ENCODE data around the gene KRTAP5-4.
"Not testable (repeated sequence)": the region's sequence is repeated elsewhere in the genome, so short reads cannot be mapped to it uniquely, and the experiment has no call there.

The KRTAP5-4 gene

DNA sequence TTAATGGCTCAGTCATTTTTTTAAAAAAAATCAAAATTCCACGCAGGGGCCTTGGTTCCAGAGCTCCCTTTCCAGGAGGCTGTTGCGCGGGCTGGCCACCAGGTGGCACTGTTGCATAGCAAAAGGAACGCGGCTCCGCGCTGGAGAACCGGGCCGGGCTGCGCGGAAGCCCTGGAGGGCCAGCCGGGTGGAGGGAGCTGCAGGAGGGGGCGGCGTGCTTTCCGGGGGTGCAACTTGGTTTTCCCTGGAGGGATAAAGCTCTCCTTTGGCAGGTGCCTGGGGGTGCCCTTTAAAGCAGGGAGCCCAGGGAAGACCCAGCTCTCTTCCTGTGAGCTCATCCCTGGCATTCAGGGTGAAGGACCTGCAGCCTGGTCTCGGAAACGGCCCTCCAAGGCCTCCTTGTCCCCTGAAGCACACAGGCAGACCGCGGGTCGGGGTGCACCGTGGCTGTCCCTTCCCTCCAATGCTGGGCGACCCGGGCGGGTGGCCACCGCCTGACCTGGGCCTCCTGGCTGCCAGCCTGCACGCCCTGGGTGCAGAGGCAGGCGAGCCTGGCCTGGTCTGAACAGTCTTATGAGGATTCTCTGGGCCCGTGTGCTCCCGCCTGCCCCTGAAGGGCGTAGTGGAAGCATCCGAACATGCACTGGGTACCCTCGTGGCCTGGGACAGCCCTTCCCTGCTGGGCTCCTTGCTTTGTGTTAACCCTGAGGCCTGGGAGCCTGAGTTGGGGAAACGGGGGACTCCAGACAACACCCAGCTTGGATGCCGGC lies 31.0 kb upstream of the KRTAP5-4 start:
- peak; percentile 95 for DNase-seq (ENCODE audit: low spot score)

DNA sequence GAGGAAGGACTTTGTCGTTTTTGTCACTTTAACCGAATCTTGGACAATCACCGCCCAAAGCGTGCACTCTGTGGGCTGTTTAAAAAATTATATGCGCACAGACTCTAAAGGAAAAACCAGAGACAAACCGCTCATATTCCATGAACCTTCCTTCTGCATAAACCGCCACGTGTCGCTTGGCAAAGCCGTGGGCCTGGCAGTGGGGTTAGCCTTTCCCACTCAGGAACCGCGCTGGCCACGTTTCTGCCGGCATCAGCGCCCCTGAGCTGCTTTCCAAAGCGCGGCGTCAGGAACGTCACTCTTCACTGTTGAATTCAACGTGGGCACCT lies 30.5 kb upstream of the KRTAP5-4 start:
- no peak for DNase-seq (ENCODE audit: low spot score)

DNA sequence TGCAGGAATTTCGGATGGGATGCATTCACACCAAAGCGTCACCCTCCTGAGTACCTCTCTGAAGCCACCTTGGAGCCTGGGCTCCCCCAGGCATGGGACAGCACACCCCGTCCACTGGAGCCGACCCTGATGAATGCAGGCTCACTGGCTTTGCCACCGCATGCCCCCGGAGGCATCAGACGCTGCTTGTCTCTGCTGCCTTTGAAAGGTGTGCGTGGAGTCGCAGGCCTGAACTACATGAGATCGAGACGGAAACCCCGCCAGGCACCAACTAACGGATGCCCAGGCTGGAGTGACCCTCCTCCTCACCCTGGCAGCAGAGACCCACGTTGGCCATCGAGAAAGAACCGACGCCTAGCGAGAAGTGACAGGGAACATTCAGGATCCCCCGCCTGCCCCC lies 30.1 kb upstream of the KRTAP5-4 start:
- DNase-seq (ENCODE audit: low spot score): no peak

DNA sequence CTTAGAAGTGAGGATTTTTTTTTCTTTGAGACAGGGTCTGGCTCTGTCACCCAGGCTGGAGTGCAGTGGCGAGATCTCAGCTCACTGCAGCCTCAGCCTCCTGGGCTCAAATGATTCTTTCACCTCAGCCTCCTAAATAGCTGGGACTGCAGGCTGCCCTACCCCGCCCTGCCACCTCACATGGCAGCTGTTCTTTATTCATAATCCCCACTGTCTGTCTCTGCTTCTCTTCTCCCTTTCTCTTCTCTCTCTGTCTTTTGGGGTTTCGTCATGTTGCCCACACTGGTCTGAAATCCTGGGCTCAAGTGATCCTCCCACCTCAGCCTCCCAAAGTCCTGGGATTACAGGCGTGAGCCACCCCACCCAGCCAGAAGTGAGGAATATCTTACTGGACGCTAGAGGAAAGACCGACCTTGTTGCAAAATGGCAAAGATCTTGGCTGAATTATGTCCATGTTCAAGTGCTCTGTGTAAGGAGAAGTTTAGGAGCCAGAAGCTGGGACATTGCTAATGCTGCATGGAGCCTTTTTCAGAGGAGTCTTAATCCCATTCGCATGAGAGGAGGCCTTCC lies 29.6 kb upstream of the KRTAP5-4 start:
- DNase-seq (ENCODE audit: low spot score): no peak

DNA sequence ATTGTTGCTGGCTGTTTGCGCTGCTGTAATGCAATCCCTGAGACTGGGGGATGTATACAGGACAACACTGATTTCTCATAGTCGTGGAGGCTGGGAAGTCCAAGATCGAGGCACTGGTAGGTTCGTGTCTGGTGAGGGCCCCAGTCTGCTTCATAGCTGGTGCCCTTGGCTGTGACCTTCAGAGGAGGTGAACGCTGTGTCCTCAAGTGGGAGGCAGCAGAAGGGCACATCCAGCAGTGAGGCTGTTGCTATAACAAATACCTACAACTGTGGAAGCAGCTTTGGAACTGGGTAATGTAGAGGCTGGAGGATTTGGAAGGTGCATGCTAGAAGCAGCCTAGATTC lies 29.0 kb upstream of the KRTAP5-4 start:
- DNase-seq (ENCODE audit: low spot score): no peak

DNA sequence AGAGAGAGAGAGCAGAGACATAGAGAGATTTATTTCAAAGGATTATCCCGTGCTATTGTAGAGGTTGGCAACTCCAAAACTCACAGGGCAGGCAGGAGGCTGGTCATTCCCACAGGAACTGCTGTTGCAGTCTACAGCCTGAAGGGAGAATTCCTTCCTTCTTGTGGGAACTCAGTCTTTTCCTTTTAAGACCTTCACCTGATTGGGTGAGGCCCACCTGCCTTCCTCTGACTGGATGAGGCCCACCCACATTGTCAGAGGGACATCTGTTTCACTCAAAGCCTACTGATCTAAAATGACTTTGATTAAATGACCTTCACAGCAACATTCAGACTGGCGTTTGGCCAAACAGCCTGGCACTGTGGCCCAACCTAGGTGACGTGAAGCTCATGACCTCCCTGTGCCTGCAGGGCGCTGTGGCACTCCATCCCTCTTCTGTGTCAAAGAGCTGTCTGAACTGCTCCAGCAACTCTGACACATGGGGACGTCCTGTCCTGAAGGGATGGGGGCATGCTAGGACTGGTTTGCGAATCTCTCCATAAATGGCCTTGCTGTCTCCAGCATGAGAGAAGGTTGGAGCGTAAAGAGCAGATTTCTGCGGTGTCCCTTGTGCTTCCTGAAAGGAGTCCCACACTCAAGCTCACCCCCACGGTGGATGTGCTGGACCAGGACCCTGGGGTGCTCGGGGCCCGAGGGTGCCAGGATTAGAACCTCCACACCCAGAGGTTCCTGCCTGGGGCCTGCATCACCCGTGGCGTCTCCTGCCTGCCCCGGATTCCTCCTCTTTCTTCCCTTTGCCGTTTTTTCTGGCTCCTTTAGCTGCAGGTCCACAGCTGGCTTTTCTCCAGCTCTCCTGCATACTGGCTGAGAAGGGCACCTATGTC lies 28.3 kb upstream of the KRTAP5-4 start:
- no peak for DNase-seq (ENCODE audit: low spot score)

DNA sequence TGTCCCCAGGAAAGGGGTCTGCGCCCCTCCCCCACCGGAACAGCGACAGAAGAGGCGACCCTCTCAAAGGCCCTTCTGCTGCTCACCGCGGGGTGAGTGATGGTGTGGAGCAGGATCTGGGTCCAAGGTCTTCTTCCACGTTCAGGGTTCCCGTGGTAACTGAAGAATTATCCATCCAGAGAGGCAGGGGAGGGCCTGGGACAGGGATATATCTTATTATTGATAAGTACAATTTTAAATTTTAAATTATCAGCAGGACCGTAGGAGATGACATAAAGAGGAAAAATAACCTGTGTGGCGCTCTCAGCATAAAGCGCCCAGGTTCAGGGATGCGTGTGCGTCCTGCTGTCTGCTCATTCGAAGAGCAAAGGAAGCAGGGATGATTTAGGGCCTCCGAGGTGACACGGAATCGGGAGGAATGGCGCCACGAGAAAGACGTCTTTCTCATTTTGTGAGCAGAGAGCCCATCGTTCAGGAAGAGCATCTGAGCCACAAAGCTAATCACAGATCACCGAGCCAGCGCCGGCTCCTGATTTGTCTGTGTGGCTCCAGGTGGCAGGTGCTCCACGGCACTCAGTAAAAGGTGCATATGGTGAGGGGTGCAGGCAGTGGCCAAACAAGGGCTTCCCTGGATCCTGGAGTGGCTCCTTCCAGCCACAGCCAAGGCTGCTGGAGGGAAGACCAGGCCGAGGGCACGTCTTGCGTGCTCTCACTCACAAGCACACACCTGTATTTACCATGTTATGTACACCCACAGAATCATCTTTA lies 26.9 kb upstream of the KRTAP5-4 start:
- DNase-seq (ENCODE audit: low spot score): no peak

DNA sequence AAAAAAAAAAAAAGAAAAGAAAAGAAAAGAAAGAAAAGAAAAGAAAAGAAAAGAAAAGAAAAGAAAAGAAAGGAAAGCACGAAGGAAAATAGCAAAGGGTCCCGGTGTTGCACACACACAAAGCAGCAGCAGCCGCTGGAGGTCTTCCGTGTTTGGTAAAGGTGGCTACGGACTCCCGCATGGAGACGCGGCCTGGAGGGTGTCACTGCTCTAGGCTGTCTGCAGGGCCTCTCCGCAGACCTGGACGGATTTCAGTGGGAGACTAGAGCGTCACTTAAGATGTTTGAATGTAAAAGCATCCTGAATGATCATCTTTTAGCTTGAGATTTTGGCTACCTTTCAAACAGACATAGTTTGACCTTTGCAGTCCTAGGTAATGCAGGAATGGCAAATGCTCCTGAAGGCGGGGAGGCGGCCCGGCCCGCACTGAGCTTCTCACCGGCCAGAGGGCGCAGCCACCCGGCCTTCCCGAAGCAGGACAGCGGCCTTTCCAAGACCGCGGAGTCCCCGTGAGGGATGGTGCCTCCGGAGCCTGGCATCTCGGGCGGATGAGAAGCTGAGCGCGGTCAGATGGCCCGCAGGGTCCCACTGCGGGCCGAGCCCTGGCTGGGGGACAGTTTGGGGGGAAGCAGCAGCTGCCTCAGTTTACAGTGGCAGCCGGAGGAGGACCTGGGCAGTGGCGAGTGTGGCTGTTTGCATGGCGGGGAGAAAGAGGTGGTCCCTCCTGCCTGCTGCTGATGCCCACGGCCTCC lies 26.1 kb upstream of the KRTAP5-4 start:
- no peak for DNase-seq (ENCODE audit: low spot score)

DNA sequence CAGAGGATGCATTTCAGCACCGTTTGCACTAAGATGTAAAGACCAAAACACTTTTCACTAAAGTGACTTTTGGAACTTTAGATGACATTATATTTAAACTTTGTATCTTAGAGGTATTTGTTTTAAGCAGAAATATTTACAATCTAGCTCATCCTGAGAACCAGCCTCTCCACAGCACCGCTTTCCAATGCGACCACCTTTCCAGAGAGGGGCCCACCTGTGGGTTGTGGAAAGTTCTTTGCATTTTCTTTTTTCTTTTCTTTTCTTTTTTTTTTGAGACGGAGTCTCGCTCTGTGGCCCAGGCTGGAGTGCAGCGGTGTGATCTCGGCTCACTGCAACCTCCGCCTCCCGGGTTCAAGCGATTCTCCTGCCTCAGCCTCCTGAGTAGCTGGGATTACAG lies 24.6 kb upstream of the KRTAP5-4 start:
- not testable (repeated sequence) for DNase-seq (ENCODE audit: low spot score)

DNA sequence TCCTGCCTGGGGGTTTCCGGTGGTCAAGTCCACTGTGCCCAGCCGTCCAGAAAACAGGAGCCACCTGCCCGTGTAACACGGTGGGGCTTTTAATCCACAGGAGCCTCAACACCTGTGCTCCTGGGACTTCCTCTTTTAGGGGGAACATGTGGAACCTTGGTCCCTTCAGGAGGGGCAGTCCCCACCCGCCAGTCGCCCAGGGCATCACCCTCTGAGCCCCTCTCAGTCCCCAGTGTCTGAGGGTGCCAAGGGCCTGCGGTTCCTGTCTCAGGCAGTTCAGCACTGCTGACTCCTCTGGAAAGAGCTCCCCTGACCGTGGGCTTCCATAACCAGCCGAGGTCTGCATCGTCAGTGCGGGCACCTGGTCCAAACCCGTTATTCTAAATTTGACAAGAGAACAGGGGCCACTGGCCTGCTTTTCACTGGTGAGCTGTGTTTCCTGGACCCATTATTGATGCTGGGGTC lies 23.5 kb upstream of the KRTAP5-4 start:
- DNase-seq (ENCODE audit: low spot score): no peak

DNA sequence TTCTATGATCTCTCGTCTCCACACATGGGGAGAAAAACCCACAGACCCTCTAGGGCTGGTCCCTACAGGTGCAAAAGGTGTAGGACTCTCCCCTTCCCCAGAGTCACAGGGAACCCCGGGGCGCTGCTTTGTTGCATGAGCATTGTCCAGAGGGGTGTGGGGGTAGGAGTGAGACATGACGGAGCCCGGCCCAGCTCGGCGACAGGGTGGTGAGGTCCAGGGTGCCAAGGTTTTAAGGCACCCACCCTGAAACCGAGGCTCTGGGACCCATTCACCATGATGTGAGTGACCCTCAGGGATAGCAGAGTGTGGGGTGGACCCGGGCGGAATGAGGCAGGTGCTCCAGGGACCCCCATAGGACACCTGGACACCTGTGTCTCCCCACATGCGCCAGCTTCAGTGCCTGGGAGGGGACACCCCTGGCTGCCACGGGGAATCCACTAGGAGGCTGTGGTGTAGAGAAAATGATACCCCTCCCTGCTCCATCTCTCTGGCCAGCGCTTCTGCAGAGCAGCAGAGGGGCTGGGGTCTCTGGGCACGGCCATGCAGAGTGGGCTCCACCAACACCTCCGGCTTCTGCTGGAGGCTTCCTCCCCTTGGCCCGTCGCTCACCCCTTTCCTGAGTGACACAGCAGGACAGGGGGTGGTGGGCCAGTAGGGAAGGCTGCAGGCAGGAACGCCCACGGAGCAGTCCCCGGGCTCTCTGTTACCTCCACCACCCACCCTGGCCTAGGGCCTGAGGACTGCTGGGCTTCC lies 22.8 kb upstream of the KRTAP5-4 start:
- DNase-seq (ENCODE audit: low spot score): no peak

DNA sequence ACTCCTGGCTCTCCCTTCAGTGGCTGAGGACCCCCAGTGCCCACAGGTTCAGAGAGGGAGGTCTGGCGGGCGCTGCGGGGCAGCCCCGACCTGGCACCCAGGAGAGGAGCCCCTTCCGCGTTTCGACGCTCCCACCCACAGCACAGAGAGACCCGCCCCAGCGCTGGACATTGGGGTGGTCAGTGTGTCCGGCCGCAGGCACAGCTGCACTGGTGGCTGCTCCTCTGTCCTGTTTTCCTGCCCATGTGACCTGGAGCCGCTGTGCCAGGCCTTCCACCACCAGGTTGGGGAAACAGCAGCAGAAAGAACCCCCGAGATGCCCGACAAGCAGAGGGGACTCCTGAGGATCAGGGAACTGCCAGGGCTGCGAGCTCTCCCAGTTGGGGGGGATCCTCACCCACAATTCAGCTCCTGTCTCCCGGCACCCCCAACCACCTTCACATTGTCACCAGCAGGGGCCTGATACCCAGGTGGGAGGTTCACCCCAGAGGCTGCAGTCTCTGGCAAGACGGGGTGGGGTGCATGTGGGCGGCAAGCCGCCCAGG lies 21.3 kb upstream of the KRTAP5-4 start:
- DNase-seq (ENCODE audit: low spot score): no peak

DNA sequence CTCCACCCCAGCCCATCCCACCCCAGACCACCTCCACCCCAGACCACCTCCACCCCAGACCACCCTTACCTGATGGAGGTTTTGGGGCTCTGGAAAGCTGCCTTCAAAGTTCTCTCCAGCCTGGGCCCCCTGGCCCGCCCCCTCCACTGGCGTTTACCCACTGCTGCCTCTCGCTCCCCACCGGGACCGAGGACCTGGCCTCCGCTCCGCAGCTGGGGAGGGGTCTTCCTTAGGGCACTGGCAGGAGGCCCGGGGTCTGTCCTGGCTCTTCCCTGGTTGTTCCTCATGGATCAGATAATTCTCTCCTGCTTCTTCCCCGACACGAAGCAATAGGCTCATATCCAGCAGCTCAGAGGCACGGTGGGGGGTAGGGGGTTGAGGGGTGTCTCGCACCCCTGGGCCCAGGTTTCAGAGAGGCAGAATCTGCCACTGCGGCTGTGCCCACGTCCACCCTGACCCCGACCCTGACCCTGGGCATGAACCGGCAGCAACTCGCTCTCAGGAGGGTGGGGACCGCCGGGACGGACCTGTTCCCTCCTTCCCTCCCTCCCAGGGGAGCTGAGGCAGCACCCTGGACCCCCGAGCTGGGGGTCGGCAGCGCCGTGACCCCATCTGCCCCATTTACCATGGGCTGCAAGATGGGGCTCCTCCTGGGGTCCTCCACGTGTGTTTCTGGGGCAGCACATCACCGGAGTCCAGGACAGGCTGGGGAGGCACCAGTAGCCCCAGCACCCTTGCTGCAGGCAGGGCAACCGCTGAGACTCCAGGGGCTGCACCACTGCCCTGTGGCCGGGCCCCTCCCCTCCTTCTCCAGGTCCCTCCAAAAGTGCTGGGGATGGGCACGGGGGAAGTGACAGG lies 20.6 kb upstream of the KRTAP5-4 start:
- DNase-seq (ENCODE audit: low spot score): no peak

DNA sequence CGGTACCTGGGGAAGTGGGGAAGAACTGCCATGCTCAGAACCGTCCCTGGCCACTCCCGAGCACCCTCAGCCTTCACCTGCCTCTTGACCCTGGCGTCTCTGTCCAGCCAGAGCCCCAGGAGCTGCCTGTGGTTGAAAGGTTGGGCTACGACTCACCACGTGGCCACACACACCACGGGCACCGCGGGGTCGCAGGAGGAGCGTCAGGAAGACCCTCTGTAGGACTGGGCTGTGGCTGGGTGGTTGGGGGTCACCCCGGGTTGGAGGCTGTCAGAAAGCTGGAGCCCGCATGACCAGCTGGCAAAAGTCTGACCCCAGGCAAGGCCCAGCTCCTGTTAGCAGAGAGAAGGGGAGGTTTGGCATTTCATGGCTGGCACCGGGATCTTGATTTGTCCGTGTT lies 19.2 kb upstream of the KRTAP5-4 start:
- DNase-seq (ENCODE audit: low spot score): no peak

DNA sequence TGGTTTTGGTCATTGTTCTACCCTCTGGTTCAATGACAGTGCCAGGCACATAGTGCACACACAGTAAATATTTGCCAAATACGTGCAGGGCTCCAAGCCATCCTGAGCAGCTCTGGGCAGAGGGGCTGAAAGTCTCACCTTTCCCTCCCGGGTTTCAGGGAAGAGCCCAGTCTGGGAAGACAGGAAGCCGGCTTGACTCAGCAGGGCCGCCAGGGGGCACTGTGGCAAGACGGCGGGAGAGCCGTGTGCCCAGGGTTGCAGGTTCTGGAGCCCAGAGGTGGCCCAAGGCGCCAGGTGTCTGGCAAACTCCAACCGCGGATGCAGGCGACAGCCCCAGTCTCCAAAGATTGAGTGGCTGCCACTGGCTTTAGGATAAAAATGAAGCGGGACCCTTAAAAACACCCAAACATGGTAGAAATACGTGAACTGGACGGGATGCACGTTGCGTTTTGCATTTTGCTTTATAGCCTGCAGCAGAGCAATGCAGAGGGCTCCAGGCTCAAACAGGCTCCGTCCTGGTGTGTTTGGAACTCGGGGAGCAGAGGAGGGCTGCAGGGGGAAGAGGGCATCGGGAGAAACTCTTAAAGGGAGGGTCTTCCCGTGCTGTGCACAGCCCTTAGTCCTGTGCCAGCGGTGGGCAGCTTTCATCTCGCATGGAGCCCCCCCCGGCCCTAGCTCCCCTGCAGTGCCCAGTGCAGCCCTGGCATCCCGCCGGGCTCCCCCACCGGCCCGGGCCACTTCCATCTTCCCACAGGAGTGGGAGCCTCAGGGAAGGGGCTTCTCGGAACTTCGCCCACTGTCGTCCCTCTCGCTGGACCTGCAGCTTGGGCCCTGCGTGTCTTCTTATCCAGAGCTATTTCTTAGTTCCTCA lies 18.4 kb upstream of the KRTAP5-4 start:
- peak; percentile 81 for DNase-seq (ENCODE audit: low spot score)

DNA sequence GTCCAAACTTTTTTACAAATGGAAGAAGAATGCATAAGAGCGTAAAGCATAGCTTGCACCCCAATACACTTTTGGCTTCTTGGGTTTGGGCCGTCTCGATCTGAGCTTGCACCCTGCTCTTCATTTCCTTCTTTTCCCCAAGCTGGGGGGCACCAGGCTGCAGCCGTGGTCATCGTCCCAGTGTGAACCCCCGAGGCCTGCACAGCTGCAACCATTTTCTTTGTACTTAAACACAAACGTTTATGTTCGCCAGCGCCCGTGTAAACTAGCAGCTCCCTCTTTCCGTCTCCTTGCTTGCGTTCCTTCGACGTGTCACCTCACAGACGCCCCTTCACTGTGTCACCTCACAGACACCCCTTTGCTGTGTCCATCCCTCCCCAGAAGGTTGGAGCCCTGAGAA lies 17.7 kb upstream of the KRTAP5-4 start:
- no peak for DNase-seq (ENCODE audit: low spot score)

DNA sequence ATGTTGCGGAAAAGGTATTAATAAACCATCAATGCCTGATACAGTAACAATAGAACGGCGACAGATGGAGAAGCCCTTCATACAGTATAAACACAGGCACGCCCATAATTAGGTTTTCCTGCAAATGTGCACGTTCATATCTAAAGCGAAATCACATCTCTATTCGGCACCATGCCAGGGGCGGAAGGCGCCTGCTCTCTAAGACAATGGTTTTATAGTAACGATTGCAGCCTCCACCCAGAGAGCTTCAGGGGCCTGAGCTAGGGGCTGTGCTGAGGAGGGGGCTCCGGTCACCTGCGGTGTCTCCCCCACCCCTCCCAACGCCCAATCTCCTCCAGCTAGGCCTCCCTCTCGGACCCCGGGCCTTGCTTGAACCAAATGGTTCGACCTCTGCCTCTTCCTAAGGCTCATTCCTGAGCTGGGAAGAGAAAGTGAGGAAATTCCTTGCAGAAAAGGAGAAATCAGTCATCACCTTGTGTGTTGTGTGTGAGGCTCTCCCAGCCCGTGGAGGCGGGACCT lies 17.2 kb upstream of the KRTAP5-4 start:
- no peak for DNase-seq (ENCODE audit: low spot score)

DNA sequence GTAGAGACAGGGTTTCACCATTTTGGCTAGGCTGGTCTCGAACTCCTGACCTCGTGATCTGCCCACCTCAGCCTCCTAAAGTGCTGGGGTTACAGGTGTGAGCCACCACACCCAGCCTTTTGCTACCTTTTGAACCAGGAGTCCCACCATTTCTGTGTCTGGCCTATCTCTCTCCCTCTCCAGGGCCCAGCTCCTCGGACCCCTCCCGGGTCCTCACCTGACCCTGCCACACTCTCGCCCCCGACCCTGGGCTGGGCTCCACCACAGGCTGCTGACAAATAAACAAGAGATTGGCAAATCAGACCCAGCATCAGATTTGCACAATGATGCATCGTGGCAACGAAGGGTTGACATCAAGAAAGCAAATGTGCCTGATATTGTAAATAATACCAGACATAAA lies 16.4 kb upstream of the KRTAP5-4 start:
- DNase-seq (ENCODE audit: low spot score): no peak

Data from GM03348 (cell line).